GM19099 (cell line): ENCODE results near the gene PCNT.

Experiments used
- POLR2A ChIP-seq: IDR thresholded peaks from 3 replicates; pipeline ENCODE4 v1.6.1; 2011; ENCODE audit warnings: low read depth; ENCODE audit not compliant: insufficient read length; ENCODE audit errors: extremely low read depth

Gene PCNT

GRCh38 chr21:46345861-46346260 is 21.9 kb downstream of the PCNT start:
- no peak for TF ChIP-seq POLR2A

- TF ChIP-seq POLR2A = no peak
Observed at GRCh38 chr21:46346296-46347202, 22.6 kb downstream of the PCNT start.

- no peak for TF ChIP-seq POLR2A
Observed at GRCh38 chr21:46347203-46347550, 23.2 kb downstream of the PCNT start.

GRCh38 chr21:46347791-46348381 is 23.9 kb downstream of the PCNT start:
- no peak for TF ChIP-seq POLR2A

- TF ChIP-seq POLR2A = no peak
Observed at GRCh38 chr21:46349134-46349760, 25.3 kb downstream of the PCNT start.

- TF ChIP-seq POLR2A = no peak
Observed at GRCh38 chr21:46350571-46350970, 26.6 kb downstream of the PCNT start.

- TF ChIP-seq POLR2A = no peak
Observed at GRCh38 chr21:46350981-46351380, 27.0 kb downstream of the PCNT start.

- TF ChIP-seq POLR2A = no peak
Observed at GRCh38 chr21:46351476-46352163, 27.7 kb downstream of the PCNT start.

- TF ChIP-seq POLR2A = no peak
Observed at GRCh38 chr21:46352164-46352515, 28.2 kb downstream of the PCNT start.

GRCh38 chr21:46352913-46353312 is 29.0 kb downstream of the PCNT start:
- no peak for TF ChIP-seq POLR2A

- TF ChIP-seq POLR2A = no peak
Observed at GRCh38 chr21:46354046-46354445, 30.1 kb downstream of the PCNT start.

- TF ChIP-seq POLR2A = no peak
Observed at GRCh38 chr21:46354518-46354917, 30.6 kb downstream of the PCNT start.

- TF ChIP-seq POLR2A = no peak
Observed at GRCh38 chr21:46355161-46356004, 31.4 kb downstream of the PCNT start.

- no peak for TF ChIP-seq POLR2A
Observed at GRCh38 chr21:46356005-46356338, 32.0 kb downstream of the PCNT start.
